Psoas muscle (tissue), 8 donors: ENCODE results near the gene NFATC1. TPM values are rescaled to one million over a fixed set of nuclear protein-coding genes. Genes with fewer than 3 reads are reported as not detected.
A peak's percentile ranks its signal among the peaks of the same experiment; 100 is the strongest.

Source experiments
- ATAC-seq, 4 donors: fragments of 200-7000 bp; cut with Tn5 transposase; one replicate each; pipeline ENCODE4 v1.9.1; 2020; ENCODE audit warnings: moderate library complexity in 3 of 4, mild to moderate bottlenecking in 2 of 4
- DNase-seq, 2 donors: peaks; one replicate each; pipeline ENCODE4 v3.0.0-alpha.2; 2020
- H3K27ac ChIP-seq: fragments of 200-600 bp; one replicate; pipeline ENCODE4 v1.8.0; 2022
- H3K27me3 ChIP-seq, 3 donors: fragments of 200-600 bp in 1 of 3; one replicate each; pipeline versions ENCODE4 v1.6.1 to v1.8.0; 2013 to 2022; ENCODE audit warnings: low read length in 2 of 3, mild to moderate bottlenecking in 2 of 3, moderate library complexity in 1 of 3; ENCODE audit not compliant: insufficient read depth in 3 of 3
- H3K36me3 ChIP-seq, 2 donors: fragments of 200-600 bp in 1 of 2; one replicate each; pipeline versions ENCODE4 v1.6.1 to v1.8.0; 2013 to 2022; ENCODE audit warnings: low read depth in 1 of 2, mild to moderate bottlenecking in 1 of 2, moderate library complexity in 1 of 2; ENCODE audit not compliant: insufficient read depth in 1 of 2
- H3K4me1 ChIP-seq: fragments of 200-600 bp; one replicate; pipeline ENCODE4 v1.8.0; 2022
- H3K4me3 ChIP-seq: fragments of 200-600 bp; one replicate; pipeline ENCODE4 v1.8.0; 2022; ENCODE audit warnings: mild to moderate bottlenecking
- H3K9me3 ChIP-seq: fragments of 200-600 bp; one replicate; pipeline ENCODE4 v1.8.0; 2022
- CTCF ChIP-seq: fragments of 200-600 bp; IDR thresholded peaks from one replicate; pipeline ENCODE4 v1.8.0; 2022; ENCODE audit warnings: antibody characterized with exemption
- WGBS, 3 donors: extraction: QIAGEN DNeasy Blood & Tissue Kit; methylation state at CpG; one replicate each; pipeline versions ENCODE4 v1.1.6 to v1.1.7; 2013; 5-methylcytosine and 5-hydroxymethylcytosine counted together
- intact Hi-C, 2 donors: fragments of 100-400 bp; cut with DNase I; formaldehyde crosslinking; loops; one replicate each; pipeline versions ENCODE4 v1.11.0 to v1.14.2; 2022
- polyA plus RNA-seq, 3 donors: library from polyadenylated mRNA; stranded (reverse); fragments of 200-250 nt; gene quantifications; one replicate each; pipeline ENCODE4 v1.2.3, GENCODE V29; 2013
- total RNA-seq, 4 donors: library from RNA; stranded (reverse); fragmentation: NEBNext Ultra II Directional in 2 of 4; extraction: Animal tissue kit (Norgen Biotek cat#: 25700) in 2 of 4; gene quantifications; one replicate each; pipeline versions ENCODE4 v1.2.1 to v1.2.4, GENCODE V29; 2021 to 2023
- donor health status: healthy with polysubstance abuse.
- donor health status: DM: no; HTN: no; CAD: no; lungs with moderate emphysema.
- donor health status: Bipolar disorder and iron deficiency.
- donor health status: healthy.
- donor health status: DM: yes; HTN: yes; CAD: no.
- donor health status: DM: no; HTN: no; CAD: no.
- donor health status: DM: no; HTN: no; CAD: no.
- donor health status: DM: yes; HTN: yes; CAD: no.

NFATC1 gene
- total and polyA plus RNA-seq, 7 donors = 3.0 to 28.7 (median 21.0) TPM

DNA sequence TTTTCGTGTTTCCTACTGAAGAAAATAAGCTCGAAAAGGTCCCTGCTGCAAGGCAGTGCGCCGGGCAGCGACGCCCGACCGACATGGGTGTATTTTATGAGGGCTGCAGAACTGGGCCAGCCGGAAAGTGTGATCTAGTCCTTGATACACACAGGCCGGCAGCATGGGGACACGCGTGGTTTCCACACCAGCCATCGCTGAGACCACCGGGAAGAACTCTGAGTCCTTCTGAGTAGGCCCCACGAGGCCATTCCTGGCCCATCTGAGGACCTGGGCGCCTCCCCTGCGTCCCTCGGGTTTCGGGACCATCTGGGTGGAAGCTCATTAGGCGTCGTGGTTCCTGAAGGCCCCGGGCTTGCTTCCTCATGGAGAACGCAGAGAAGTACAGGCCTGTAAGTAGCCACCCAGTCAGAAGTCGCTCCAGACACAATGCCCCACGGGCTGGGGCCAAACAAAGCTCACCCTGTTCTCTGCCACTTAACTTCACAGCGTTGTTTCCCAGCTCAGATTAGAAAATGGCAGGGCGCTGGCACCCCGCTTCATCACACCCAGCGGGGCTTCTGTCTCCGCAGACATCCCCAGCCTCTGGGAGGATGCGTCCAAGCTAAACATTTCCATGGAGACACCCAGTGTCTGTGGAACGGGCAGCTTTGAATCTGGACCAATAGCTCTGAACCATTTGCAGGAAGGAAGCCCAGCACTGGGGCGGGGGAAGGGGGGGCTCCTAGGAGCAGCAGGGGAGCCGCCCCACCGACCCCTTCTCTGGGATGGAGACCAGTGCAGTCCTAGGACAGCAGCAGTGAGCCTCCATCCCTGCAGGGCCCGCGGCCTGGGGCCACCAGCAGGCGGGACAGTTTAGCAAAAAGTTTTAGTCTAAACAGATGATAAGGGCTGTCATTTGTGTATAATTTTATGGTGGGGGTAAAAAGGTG is 2.4 kb downstream of the NFATC1 start:
- H3K36me3 ChIP-seq = no peaks in the 10 kb centered on the region
- H3K9me3 ChIP-seq = no peaks in the 10 kb centered on the region
- TF ChIP-seq CTCF = no peak
- peaks cover 39% of the 10 kb centered on the region for H3K4me1 ChIP-seq
- WGBS, 3 donors = 87 to 93% (median 91%) methylated on average over 38 of the region's 38 CpGs
- H3K4me3 ChIP-seq = no peak overlapping the region
- H3K27me3 ChIP-seq = no peaks in the 10 kb centered on the region
- ATAC-seq (no peak), DNase-seq (peak; percentile 12 to 52)
- intact Hi-C loops = loop anchor here in 1 of 2 donors (10.0 kb wide), 1 partner anchor 637 kb away; the partner anchor contains the start of gene RBFA
- no peak overlapping the region for H3K27ac ChIP-seq

DNA sequence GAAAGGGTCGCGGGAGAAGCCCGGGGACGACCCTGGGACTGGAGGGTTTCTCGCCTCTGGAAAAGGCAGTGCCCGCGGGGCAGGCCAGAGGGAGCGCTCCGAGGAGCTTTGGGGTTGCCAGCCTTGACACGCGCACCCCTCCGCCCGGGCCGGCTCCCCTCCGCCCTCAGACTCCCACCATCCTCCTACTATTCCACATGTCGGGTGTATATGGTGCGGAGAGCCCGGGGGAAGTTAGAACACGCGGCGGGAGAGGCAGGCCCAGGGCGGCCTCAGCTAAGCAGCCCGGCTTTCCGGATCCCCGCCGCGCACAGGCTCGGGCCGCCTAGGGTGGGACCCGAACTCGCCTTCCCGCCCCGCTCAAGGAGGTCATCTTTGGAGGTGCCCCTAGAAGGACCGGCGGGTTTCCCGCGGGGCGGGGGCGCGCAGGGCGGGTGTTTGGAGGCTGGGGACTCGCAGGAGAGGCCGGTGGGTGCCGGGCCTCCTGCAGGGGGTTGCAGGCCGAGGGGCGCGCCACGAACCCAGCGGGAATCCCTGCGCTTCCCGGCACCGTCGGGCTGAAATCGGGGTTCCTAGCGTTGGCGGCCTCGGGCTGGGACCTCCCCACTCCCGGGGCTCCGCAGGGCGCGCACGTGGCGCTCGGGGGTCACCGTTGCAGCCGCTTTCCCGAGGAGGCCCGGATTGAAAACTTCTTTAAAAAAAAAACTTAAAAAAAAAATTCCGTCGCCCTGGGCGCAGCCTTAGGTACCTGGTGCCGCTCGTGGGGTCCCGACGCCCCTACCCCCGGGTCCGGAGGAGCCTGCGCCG is 3.7 kb downstream of the NFATC1 start:
- H3K27me3 ChIP-seq = no peaks in the 10 kb centered on the region
- peak in 1 of 2 donors; percentile 62 for DNase-seq
- H3K9me3 ChIP-seq = no peaks in the 10 kb centered on the region
- no peak for TF ChIP-seq CTCF
- peak overlapping the region; percentile 91 for H3K27ac ChIP-seq
- intact Hi-C loops = loop anchor here (5.0 to 10.0 kb wide), 2 partner anchors 108 to 635 kb away; partner anchors contain the start of gene RBFA (in 1 of the 2)
- H3K36me3 ChIP-seq = no peaks in the 10 kb centered on the region
- H3K4me3 ChIP-seq = peak overlapping the region; percentile 81
- no peak for ATAC-seq
- 26 to 49% (median 37%) methylated on average over 65 to 79 of the region's 79 CpGs for WGBS, 3 donors
- peaks cover 47% of the 10 kb centered on the region for H3K4me1 ChIP-seq

DNA sequence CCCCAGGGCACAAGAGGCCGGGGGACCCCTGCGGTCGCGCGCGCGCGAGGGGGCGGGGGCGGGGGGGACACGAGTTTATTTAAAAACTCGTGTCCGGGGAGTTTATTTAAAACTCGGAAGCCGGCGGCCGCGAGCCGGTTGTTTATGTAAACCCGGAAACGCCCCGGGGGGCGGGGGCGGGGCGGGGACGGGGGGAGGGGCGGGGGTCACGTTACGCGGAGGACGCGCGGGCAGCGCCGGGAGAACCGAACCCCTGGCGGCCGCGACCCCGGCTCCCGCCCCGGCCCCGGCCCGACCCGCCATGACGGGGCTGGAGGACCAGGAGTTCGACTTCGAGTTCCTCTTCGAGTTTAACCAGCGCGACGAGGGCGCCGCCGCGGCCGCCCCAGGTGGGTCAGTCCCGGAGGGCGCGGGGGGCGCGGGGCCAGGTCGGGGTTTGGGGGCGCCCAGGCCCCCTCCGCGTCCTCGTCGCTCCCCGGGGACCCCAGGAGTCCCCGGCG is 4.4 kb downstream of the NFATC1 start:
- intact Hi-C loops = loop anchor here in 1 of 2 donors (5.0 kb wide), 1 partner anchor 107 kb away; no protein-coding TSS in a partner anchor
- H3K4me3 ChIP-seq = peak overlapping the region; percentile 81
- H3K4me1 ChIP-seq = peaks cover 47% of the 10 kb centered on the region
- peak overlapping the region; percentile 91 for H3K27ac ChIP-seq
- H3K27me3 ChIP-seq = no peaks in the 10 kb centered on the region
- peak; percentile 79 to 82 for DNase-seq
- H3K9me3 ChIP-seq = no peaks in the 10 kb centered on the region
- H3K36me3 ChIP-seq = no peaks in the 10 kb centered on the region
- WGBS, 3 donors = 0 to 1% (median 0%) methylated on average over 21 to 71 of the region's 71 CpGs
- no peak for TF ChIP-seq CTCF
- peak in 3 of 4 donors; percentile 23 to 30 (median 27) for ATAC-seq

- ATAC-seq (peak in 1 of 4 donors; percentile 39), DNase-seq (peak; percentile 45 to 63)
- Histone ChIP-seq H3K4me1 (peaks cover 53% of the 10 kb centered on the region), H3K27me3 (no peaks in the 10 kb centered on the region), H3K4me3 (peak overlapping the region; percentile 81), H3K36me3 (no peaks in the 10 kb centered on the region), H3K9me3 (no peaks in the 10 kb centered on the region), H3K27ac (peak overlapping the region; percentile 94)
- TF ChIP-seq CTCF = no peak
- intact Hi-C loops = loop anchor here in 1 of 2 donors (5.0 kb wide), 1 partner anchor 107 kb away; no protein-coding TSS in a partner anchor
- WGBS, 3 donors = 12 to 51% (median 40%) methylated on average over 18 to 50 of the region's 58 CpGs
Measured at GRCh38 chr18:79400591-79401381, 5.1 kb downstream of the NFATC1 start.
